K562 (cell line): ENCODE results near the gene USP12. TPM values are rescaled to one million over a fixed set of nuclear protein-coding genes. Genes with fewer than 3 reads are reported as not detected.

Experiments
- ATAC-seq: fragments of 200-7000 bp; cut with Tn5 transposase; 3 replicates; pipeline ENCODE4 v1.9.1; 2020; ENCODE audit warnings: moderate library complexity
- BruUV-seq: library from RNA; stranded (reverse); fragments of 400-500 nt; replicated peaks from 2 replicates; lab custom pipeline; 2021; lab: Mats Ljungman, UMichigan
- CTCF ChIA-PET: fragments of 300-600 bp; formaldehyde crosslinking; extraction: SDS; loops from one replicate; lab custom pipeline; 2021; ENCODE audit warnings: low intra/inter-chr PET ratio; lab: Yijun Ruan, JAX
- POLR2A ChIA-PET: fragments of 300-600, 350-650 bp; sonication (Branson Sonifier 250); formaldehyde crosslinking; extraction: SDS; loops from one replicate; lab custom pipeline; 2021; ENCODE audit warnings: antibody characterized with exemption, inconsistent platforms; lab: Yijun Ruan, JAX
- DNase-seq, 4 experiments: peaks; one replicate each; pipeline versions ENCODE4 v3.0.0 to v3.0.0-alpha.2; 2011 to 2018; ENCODE audit warnings: low spot score in 3 of 4, mixed read lengths in 3 of 4; ENCODE audit errors: extremely low read depth in 1 of 4
- FAIRE-seq: peaks from 2 replicates; lab custom pipeline; 2011; peaks lifted over from hg19 to GRCh38; lab: Jason Lieb, UNC
- H2AFZ ChIP-seq: 2 replicates; pipeline ENCODE4 v1.6.0; 2011; ENCODE audit warnings: low read depth, low read length, control low read depth, inconsistent platforms
- H3K27ac ChIP-seq: fragments of 200-600 bp; 3 replicates; pipeline ENCODE4 v1.8.0; 2011; ENCODE audit warnings: low read depth, mild to moderate bottlenecking, control low read depth, inconsistent platforms, low read length, moderate library complexity, mixed read lengths; ENCODE audit errors: extremely low read depth
- H3K27me3 ChIP-seq, 2 experiments: fragments of 300-600 bp in 1 of 2; 2 replicates in 1 of 2; 3 replicates in 1 of 2; pipeline versions ENCODE4 v1.6.0 to v1.8.0; 2011; ENCODE audit warnings: inconsistent platforms in 2 of 2, low read length in 2 of 2, mild to moderate bottlenecking in 1 of 2, mixed read lengths in 1 of 2, moderate library complexity in 1 of 2; ENCODE audit not compliant: control insufficient read depth in 2 of 2, insufficient read depth in 2 of 2
- H3K36me3 ChIP-seq: fragments of 300-600 bp; 3 replicates; pipeline ENCODE4 v1.8.0; 2011; ENCODE audit warnings: mild to moderate bottlenecking, low read length, inconsistent platforms; ENCODE audit not compliant: control insufficient read depth, insufficient read depth
- H3K4me1 ChIP-seq, 2 experiments: fragments of 200-600 bp in 1 of 2; replicated peaks in 1 of 2; 2 replicates in 1 of 2; 3 replicates in 1 of 2; pipeline versions ENCODE4 v1.5.1 to v1.8.0; 2011; ENCODE audit warnings: inconsistent platforms in 2 of 2, low read length in 2 of 2, mild to moderate bottlenecking in 1 of 2, mixed read lengths in 1 of 2, moderate library complexity in 1 of 2; ENCODE audit not compliant: control insufficient read depth in 2 of 2, insufficient read depth in 2 of 2
- H3K4me2 ChIP-seq: 2 replicates; pipeline ENCODE4 v1.6.1; 2011; ENCODE audit warnings: low read length, control low read depth, inconsistent platforms, mixed read lengths; ENCODE audit not compliant: insufficient read depth
- H3K4me3 ChIP-seq: fragments of 200-600 bp; sonication (generic), shearing (Covaris generic); 2 replicates; pipeline ENCODE4 v1.5.1; 2016; ENCODE audit warnings: control low read depth, inconsistent platforms
- H3K79me2 ChIP-seq: fragments of 200-600 bp; 3 replicates; pipeline ENCODE4 v1.8.0; 2011; ENCODE audit warnings: low read length, inconsistent platforms; ENCODE audit not compliant: control insufficient read depth, insufficient read depth
- H3K9ac ChIP-seq, 2 experiments: 2 replicates each; pipeline versions ENCODE4 v1.6.0 to v1.6.1; 2011; ENCODE audit warnings: low read depth in 2 of 2, low read length in 2 of 2, control low read depth in 1 of 2, inconsistent platforms in 1 of 2, mild to moderate bottlenecking in 1 of 2, mixed read lengths in 1 of 2; ENCODE audit not compliant: insufficient read depth in 1 of 2
- H3K9me1 ChIP-seq: one replicate; pipeline ENCODE4 v1.6.0; 2011; ENCODE audit warnings: inconsistent platforms, mild to moderate bottlenecking, low read length, moderate library complexity; ENCODE audit not compliant: control insufficient read depth, insufficient read depth
- H3K9me3 ChIP-seq: replicated peaks from 2 replicates; pipeline ENCODE4 v1.5.1; 2011; ENCODE audit warnings: low read depth, low read length, inconsistent platforms; ENCODE audit not compliant: control insufficient read depth, insufficient read depth
- H4K20me1 ChIP-seq: replicated peaks from 2 replicates; pipeline ENCODE4 v1.6.1; 2011; ENCODE audit warnings: low read length, inconsistent platforms, mixed read lengths; ENCODE audit not compliant: control insufficient read depth, insufficient read depth
- ARID4B ChIP-seq: sonication (generic); formaldehyde crosslinking; IDR thresholded peaks from 2 replicates; pipeline ENCODE4 v1.8.0; 2022; ENCODE audit warnings: mild to moderate bottlenecking, missing genetic modification reagents
- CBX3 ChIP-seq, 2 experiments: IDR thresholded peaks; 1 replicate in 1 of 2; 2 replicates in 1 of 2; pipeline ENCODE4 v1.6.1; 2012; ENCODE audit warnings: inconsistent platforms in 2 of 2, low read length in 2 of 2, borderline replicate concordance in 1 of 2, control low read depth in 1 of 2
- CEBPB ChIP-seq: fragments of 450-650 bp; IDR thresholded peaks from 2 replicates; pipeline ENCODE4 v1.6.1; 2016; ENCODE audit warnings: missing genetic modification characterization, missing compliant biosample characterization
- FUS ChIP-seq: fragments of 200-400 bp; formaldehyde crosslinking; optimal IDR thresholded peaks from 2 replicates; pipeline ENCODE3; 2017; ENCODE audit warnings: low read depth, low read length
- HNRNPL ChIP-seq: fragments of 200-400 bp; formaldehyde crosslinking; IDR thresholded peaks from 2 replicates; pipeline ENCODE4 v1.6.1; 2017; ENCODE audit warnings: low read depth, mild to moderate bottlenecking, low read length
- MEF2A ChIP-seq: IDR thresholded peaks from 2 replicates; pipeline ENCODE4 v1.6.1; 2011; ENCODE audit warnings: low read depth, mild to moderate bottlenecking, low read length, moderate library complexity; ENCODE audit not compliant: control insufficient read depth
- NCOA2 ChIP-seq, 2 experiments: fragments of 450-650 bp; IDR thresholded peaks; 2 replicates each; pipeline ENCODE4 v1.6.1; 2018; ENCODE audit warnings: mild to moderate bottlenecking in 2 of 2, moderate library complexity in 1 of 2; ENCODE audit not compliant: partially characterized antibody in 2 of 2
- NFRKB ChIP-seq: fragments of 450-650 bp; IDR thresholded peaks from 2 replicates; pipeline ENCODE4 v1.6.1; 2016; ENCODE audit warnings: low read depth
- NR0B1 ChIP-seq: fragments of 450-650 bp; IDR thresholded peaks from one replicate; pipeline ENCODE4 v1.6.1; 2018; ENCODE audit warnings: mild to moderate bottlenecking, moderate library complexity; ENCODE audit not compliant: partially characterized antibody
- TBL1XR1 ChIP-seq, 2 experiments: IDR thresholded peaks; 2 replicates each; pipeline ENCODE4 v1.6.1; 2012; ENCODE audit warnings: improper control_type of control experiment in 2 of 2, low read length in 2 of 2, mild to moderate bottlenecking in 1 of 2
- TCF3 ChIP-seq: sonication (generic); formaldehyde crosslinking; IDR thresholded peaks from 2 replicates; pipeline ENCODE4 v1.4.0; 2020; ENCODE audit warnings: mild to moderate bottlenecking, missing genetic modification reagents
- ZNF263 ChIP-seq: sonication (generic); formaldehyde crosslinking; IDR thresholded peaks from 2 replicates; pipeline ENCODE4 v1.8.0; 2022; ENCODE audit warnings: mild to moderate bottlenecking, missing genetic modification reagents, borderline replicate concordance
- ZNF699 ChIP-seq: fragments of 250-450 bp; sonication (Bioruptor Pico); IDR thresholded peaks from 2 replicates; pipeline ENCODE4 v1.8.0; 2021; ENCODE audit warnings: mild to moderate bottlenecking, moderate library complexity; ENCODE audit not compliant: insufficient replicate concordance
- WGBS: fragments of 100-300 bp; shearing (Covaris generic); methylation state at CpG from one replicate; pipeline ENCODE4 v1.1.6; 2016; ENCODE audit warnings: low coverage, mixed read lengths; ENCODE audit not compliant: insufficient coverage; ENCODE audit errors: missing lambda C conversion rate; 5-methylcytosine and 5-hydroxymethylcytosine counted together
- in situ Hi-C: fragments of 300-500 bp; cut with MboI; formaldehyde crosslinking; loops from 4 replicates; pipeline ENCODE4 v1.15.0; 2018; ENCODE audit warnings: inconsistent platforms, mixed read lengths
- intact Hi-C: fragments of 100-400 bp; cut with micrococcal nuclease; formaldehyde crosslinking; loops from 2 replicates; pipeline ENCODE4 v1.14.2; 2022
- polyA plus RNA-seq, 8 experiments: library from polyadenylated mRNA; depleted of rRNA in 4 of 8; stranded (reverse) in 5 of 8; unstranded in 3 of 8; fragments of >200 nt; fragmentation: Nextera tagmentation in 2 of 8; fragmentation: Illumina TruSeq in 1 of 8; extraction: Ambion mirVana in 2 of 8; extraction: Trizol in 1 of 8; gene quantifications; 2 replicates each; pipeline versions ENCODE4 v1.2.1 to v1.2.3, GENCODE V29; 2011 to 2014; ENCODE audit warnings: inconsistent platforms in 1 of 8, missing spikeins in 1 of 8
- total RNA-seq, 7 experiments: library from RNA; depleted of rRNA in 6 of 7; stranded (reverse); fragments of >200 nt in 6 of 7; fragmentation: Illumina TruSeq in 2 of 7; extraction: Trizol in 2 of 7; gene quantifications; 2 replicates each; pipeline versions ENCODE4 v1.2.1 to v1.2.3, GENCODE V29; 2011 to 2021; ENCODE audit warnings: low replicate concordance in 1 of 7
- TF ChIP-seq, protein P1 (sequence below): sonication (generic); formaldehyde crosslinking; IDR thresholded peaks from 2 replicates; pipeline ENCODE4 v1.8.0; 2022; ENCODE audit warnings: missing genetic modification reagents, mild to moderate bottlenecking, moderate library complexity, borderline replicate concordance

USP12 gene
- total and polyA plus RNA-seq, 9 of the 15 experiments (the other 6 are each of a cell fraction or from before 2014, with no cell fraction given), result 1.8 to 20.5 (median 13.3) TPM

GRCh38 chr13:27140060-27140459 lies 31.6 kb downstream of the USP12 start:
- WGBS, result 71% methylated on average over 4 of the region's 4 CpGs
- no peaks in the 10 kb centered on the region for H3K9me3 ChIP-seq
- no peaks in the 10 kb centered on the region for H3K9me1 ChIP-seq
- in situ Hi-C loops, result no loop called here
- H3K4me3 ChIP-seq, result no peak overlapping the region
- H3K79me2 ChIP-seq, result peaks cover 91% of the 10 kb centered on the region
- BruUV-seq, result no TSS peak
- H3K27me3 ChIP-seq, result no peaks in the 10 kb centered on the region
- H2AFZ ChIP-seq, result no peak overlapping the region
- no peaks in the 10 kb centered on the region; the same call in 1 of the 2 replicates for H4K20me1 ChIP-seq
- ChIA-PET POLR2A (no interaction called here), CTCF (no interaction called here)
- no peak overlapping the region for H3K27ac ChIP-seq
- no peak for FAIRE-seq
- peaks cover 18% of the 10 kb centered on the region in 2 experiments; a peak in 4 of 5 replicates for H3K4me1 ChIP-seq
- H3K36me3 ChIP-seq, result no peaks in the 10 kb centered on the region
- DNase-seq, result no peak
- no peak overlapping the region for H3K4me2 ChIP-seq
- ATAC-seq, result no peak
- no peak overlapping the region for H3K9ac ChIP-seq
- intact Hi-C loops, result no loop called here
- no peak for TF ChIP-seq ARID4B (CRISPR knock-in tag)
- TF ChIP-seq TCF3, result no peak
- TF ChIP-seq TBL1XR1 (IDR thresholded peaks at IDR 0.05; ENCODE audit: low read length in 2 of 2), result no peak
- TF ChIP-seq CEBPB, result no peak
- TF ChIP-seq NR0B1, result no peak
- TF ChIP-seq NCOA2 (IDR thresholded peaks at IDR 0.05; ENCODE audit: partially characterized antibody in 2 of 2), result no peak
- no peak for TF ChIP-seq MEF2A
- TF ChIP-seq ZNF699, result no peak
- TF ChIP-seq NFRKB, result no peak
- no peak for TF ChIP-seq HNRNPL
- TF ChIP-seq FUS, result no peak
- TF ChIP-seq CBX3 (IDR thresholded peaks at IDR 0.05; ENCODE audit: borderline replicate concordance in 1 of 2, low read length in 2 of 2), result no peak
- TF ChIP-seq ZNF263 (CRISPR knock-in tag), result no peak
- TF ChIP-seq, protein P1, sequence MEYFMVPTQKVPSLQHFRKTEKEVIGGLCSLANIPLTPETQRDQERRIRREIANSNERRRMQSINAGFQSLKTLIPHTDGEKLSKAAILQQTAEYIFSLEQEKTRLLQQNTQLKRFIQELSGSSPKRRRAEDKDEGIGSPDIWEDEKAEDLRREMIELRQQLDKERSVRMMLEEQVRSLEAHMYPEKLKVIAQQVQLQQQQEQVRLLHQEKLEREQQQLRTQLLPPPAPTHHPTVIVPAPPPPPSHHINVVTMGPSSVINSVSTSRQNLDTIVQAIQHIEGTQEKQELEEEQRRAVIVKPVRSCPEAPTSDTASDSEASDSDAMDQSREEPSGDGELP (CRISPR knock-in tag), result no peak
